HCT116 (cell line): Measurements from ENCODE around the gene DIO3. TPM values are rescaled to one million over a fixed set of nuclear protein-coding genes. Genes with fewer than 3 reads are reported as not detected.

Source experiments
- ATAC-seq: fragments of 200-7000 bp; cut with Tn5 transposase; 2 replicates; pipeline ENCODE4 v1.9.1; 2020; ENCODE audit warnings: mild to moderate bottlenecking, moderate library complexity
- BruUV-seq: library from RNA; stranded (reverse); fragments of 400-500 nt; replicated peaks from 2 replicates; lab custom pipeline; 2021; lab: Mats Ljungman, UMichigan
- CTCF ChIA-PET: fragments of 300-600 bp; sonication (Branson Sonifier 250); formaldehyde crosslinking; loops from one replicate; lab custom pipeline; 2021; ENCODE audit warnings: antibody characterized with exemption; lab: Charles Lee
- POLR2A ChIA-PET: fragments of 300-600, 350-600 bp; sonication (Branson Sonifier 250); formaldehyde crosslinking; loops from one replicate; lab custom pipeline; 2021; ENCODE audit warnings: antibody characterized with exemption; lab: Charles Lee
- RAD21 ChIA-PET, 2 experiments: fragments of 300-600 bp; sonication (Branson Sonifier 250); formaldehyde crosslinking; loops; one replicate each; lab custom pipeline; 2023; ENCODE audit warnings: low total read pairs in 2 of 2; ENCODE audit not compliant: uncharacterized antibody in 2 of 2, unreplicated experiment in 2 of 2, low non-redundant PET in 1 of 2; lab: Charles Lee
- DNase-seq: peaks from one replicate; pipeline ENCODE4 v3.0.0-alpha.2; 2010; ENCODE audit warnings: low read depth, low spot score
- H2AFZ ChIP-seq: fragments of 200-600 bp; shearing (Covaris generic), sonication (generic); 2 replicates; pipeline ENCODE4 v1.6.1; 2017; ENCODE audit warnings: low read depth, mixed run types, mixed read lengths, antibody characterized with exemption, low read length; ENCODE audit not compliant: poor library complexity, severe bottlenecking
- H3K27ac ChIP-seq: 2 replicates; pipeline ENCODE4 v1.5.1; 2012; ENCODE audit warnings: low read depth, low read length
- H3K27me3 ChIP-seq: fragments of 200-600 bp; sonication (generic); 2 replicates; pipeline ENCODE4 v1.6.1; 2016; ENCODE audit warnings: mixed run types, low read length, mixed read lengths; ENCODE audit not compliant: insufficient read depth
- H3K36me3 ChIP-seq, 2 experiments: fragments of 200-500 bp in 1 of 2; fragments of 200-600 bp in 1 of 2; sonication (Bioruptor generic) in 1 of 2; sonication (generic) in 1 of 2; 2 replicates each; pipeline versions ENCODE4 v1.5.1 to v1.6.1; 2014 to 2016; ENCODE audit warnings: low read length in 2 of 2, inconsistent platforms in 1 of 2, mixed read lengths in 1 of 2, mixed run types in 1 of 2; ENCODE audit not compliant: insufficient read depth in 2 of 2, control insufficient read depth in 1 of 2
- H3K4me1 ChIP-seq, 2 experiments: fragments of 200-600 bp in 1 of 2; sonication (generic) in 1 of 2; 2 replicates each; pipeline versions ENCODE4 v1.5.1 to v1.6.1; 2012 to 2017; ENCODE audit warnings: low read length in 2 of 2, inconsistent platforms in 1 of 2, mild to moderate bottlenecking in 1 of 2, mixed read lengths in 1 of 2, mixed run types in 1 of 2, moderate library complexity in 1 of 2; ENCODE audit not compliant: insufficient read depth in 2 of 2, control insufficient read depth in 1 of 2
- H3K4me2 ChIP-seq: fragments of 200-600 bp; sonication (generic); 2 replicates; pipeline ENCODE4 v1.6.1; 2017; ENCODE audit warnings: mixed run types, low read length, mixed read lengths
- H3K4me3 ChIP-seq, 2 experiments: fragments of 200-600 bp in 1 of 2; sonication (generic) in 1 of 2; replicated peaks in 1 of 2; 2 replicates each; pipeline ENCODE4 v1.5.1; 2011 to 2016; ENCODE audit warnings: low read length in 2 of 2, control low read depth in 1 of 2, low read depth in 1 of 2, mild to moderate bottlenecking in 1 of 2, mixed read lengths in 1 of 2, mixed run types in 1 of 2
- H3K79me2 ChIP-seq: fragments of 200-600 bp; sonication (generic); 2 replicates; pipeline ENCODE4 v1.6.1; 2017; ENCODE audit warnings: mild to moderate bottlenecking, mixed run types, low read length, moderate library complexity, mixed read lengths; ENCODE audit not compliant: insufficient read depth
- H3K9ac ChIP-seq: fragments of 200-600 bp; sonication (generic); 2 replicates; pipeline ENCODE4 v1.6.1; 2016; ENCODE audit warnings: low read length, mixed read lengths
- H3K9me2 ChIP-seq: fragments of 200-600 bp; sonication (generic), shearing (Covaris generic); 2 replicates; pipeline ENCODE4 v1.6.1; 2017; ENCODE audit warnings: mixed run types, mild to moderate bottlenecking, moderate library complexity; ENCODE audit not compliant: insufficient read depth
- H3K9me3 ChIP-seq, 2 experiments: fragments of 200-500 bp in 1 of 2; fragments of 200-600 bp in 1 of 2; sonication (Bioruptor generic) in 1 of 2; sonication (generic) in 1 of 2; 2 replicates each; pipeline ENCODE4 v1.6.1; 2014 to 2017; ENCODE audit warnings: low read length in 2 of 2, mixed read lengths in 2 of 2, inconsistent platforms in 1 of 2, low read depth in 1 of 2, mild to moderate bottlenecking in 1 of 2, mixed run types in 1 of 2, moderate library complexity in 1 of 2; ENCODE audit not compliant: control insufficient read depth in 1 of 2, insufficient read depth in 1 of 2
- H4K20me1 ChIP-seq: fragments of 200-600 bp; sonication (generic), shearing (Covaris generic); 2 replicates; pipeline ENCODE4 v1.6.1; 2017; ENCODE audit warnings: mixed run types, mild to moderate bottlenecking, moderate library complexity; ENCODE audit not compliant: insufficient read depth
- CBX3 ChIP-seq: IDR thresholded peaks from 2 replicates; pipeline ENCODE4 v1.6.1; 2012; ENCODE audit warnings: low read depth
- CEBPB ChIP-seq: IDR thresholded peaks from 2 replicates; pipeline ENCODE4 v1.6.1; 2012; ENCODE audit warnings: low read depth
- EZH2 ChIP-seq: fragments of 200-600 bp; sonication (generic); IDR thresholded peaks from 2 replicates; pipeline ENCODE4 v1.6.1; 2017; ENCODE audit warnings: antibody characterized with exemption, mixed run types
- FOSL1 ChIP-seq: IDR thresholded peaks from 2 replicates; pipeline ENCODE4 v1.6.1; 2012; ENCODE audit warnings: low read depth
- JUND ChIP-seq: IDR thresholded peaks from 2 replicates; pipeline ENCODE4 v1.6.1; 2012
- POLR2A ChIP-seq: IDR thresholded peaks from 2 replicates; pipeline ENCODE4 v1.7.0; 2011; ENCODE audit warnings: borderline replicate concordance; ENCODE audit not compliant: insufficient read depth, insufficient read length; ENCODE audit errors: extremely low read depth
- RAD21 ChIP-seq: IDR thresholded peaks from 2 replicates; pipeline ENCODE4 v1.6.1; 2012; ENCODE audit warnings: low read depth, mild to moderate bottlenecking
- SP1 ChIP-seq: IDR thresholded peaks from 2 replicates; pipeline ENCODE4 v1.6.1; 2012; ENCODE audit warnings: low read depth
- YY1 ChIP-seq: IDR thresholded peaks from 2 replicates; pipeline ENCODE4 v1.6.1; 2011; ENCODE audit warnings: low read length, low read depth, moderate library complexity, mild to moderate bottlenecking; ENCODE audit not compliant: insufficient replicate concordance; ENCODE audit errors: extremely low read depth
- ZFX ChIP-seq: fragments of 450-650 bp; IDR thresholded peaks from 2 replicates; pipeline ENCODE4 v1.6.1; 2017
- ZNF274 ChIP-seq: fragments of 200-500 bp; sonication (Bioruptor generic); IDR thresholded peaks from 2 replicates; pipeline ENCODE4 v1.6.1; 2014; ENCODE audit warnings: mild to moderate bottlenecking, low read depth, low read length, inconsistent platforms
- intact Hi-C: fragments of 100-400 bp; cut with micrococcal nuclease; formaldehyde crosslinking; loops from 2 replicates; pipeline ENCODE4 v1.10.0; 2022
- total RNA-seq: library from RNA; stranded (reverse); gene quantifications from one replicate; pipeline ENCODE4 v1.2.1, GENCODE V29; 2021; ENCODE audit not compliant: unreplicated experiment
- TF ChIP-seq, protein P1 (sequence below): IDR thresholded peaks from 2 replicates; pipeline ENCODE4 v1.6.1; 2012; ENCODE audit warnings: low read depth
- TF ChIP-seq, protein P2 (sequence below): IDR thresholded peaks from 2 replicates; pipeline ENCODE4 v1.6.1; 2011; ENCODE audit warnings: mild to moderate bottlenecking, low read length, moderate library complexity; ENCODE audit not compliant: insufficient replicate concordance; ENCODE audit errors: extremely low read depth
- TF ChIP-seq, protein P3 (sequence below): IDR thresholded peaks from 2 replicates; pipeline ENCODE4 v1.6.1; 2012
- TF ChIP-seq, protein P4 (sequence below), 3 experiments: fragments of 200-600 bp in 1 of 3; sonication (generic) in 1 of 3; IDR thresholded peaks in 2 of 3; conservative IDR thresholded peaks in 1 of 3; 2 replicates each; pipeline ENCODE4 v1.5.1; 2012 to 2017; ENCODE audit warnings: low read depth in 2 of 3, low read length in 2 of 3, antibody characterized with exemption in 1 of 3, borderline replicate concordance in 1 of 3, control low read depth in 1 of 3, mild to moderate bottlenecking in 1 of 3, mixed read lengths in 1 of 3, mixed run types in 1 of 3, moderate library complexity in 1 of 3; ENCODE audit not compliant: insufficient read depth in 1 of 3

Gene DIO3
- total RNA-seq, 1 experiment from 2014 or later, result 0.34 TPM

DNA sequence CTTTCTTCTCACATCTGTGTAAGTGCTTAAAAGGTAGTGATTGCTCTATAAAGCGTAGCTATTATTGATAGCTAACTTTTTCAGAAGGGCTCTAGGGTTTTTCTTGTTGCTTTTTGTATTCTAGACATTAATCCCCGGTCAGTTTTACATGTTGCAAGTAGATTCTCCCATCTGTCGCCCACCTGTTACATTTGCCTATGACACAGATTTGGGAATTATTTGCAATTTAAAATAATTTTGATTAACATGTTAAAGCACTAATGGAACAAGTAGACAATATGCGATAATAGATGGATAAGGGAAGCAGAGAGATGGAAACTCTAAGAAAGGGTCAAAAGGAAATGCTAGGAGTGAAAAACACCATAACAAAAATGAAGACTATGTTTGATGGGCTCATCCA, 44.5 kb downstream of the DIO3 start:
- ATAC-seq, result no peak
- Histone ChIP-seq H3K9me3 (no peaks in the 10 kb centered on the region), H3K9ac (no peak overlapping the region), H3K27me3 (peaks cover 47% of the 10 kb centered on the region), H3K9me2 (no peaks in the 10 kb centered on the region), H3K4me1 (no peaks in the 10 kb centered on the region), H2AFZ (no peak overlapping the region)
- CTCF ChIA-PET, result no interaction called here
- no peak for TF ChIP-seq CEBPB
- TF ChIP-seq, protein P1, sequence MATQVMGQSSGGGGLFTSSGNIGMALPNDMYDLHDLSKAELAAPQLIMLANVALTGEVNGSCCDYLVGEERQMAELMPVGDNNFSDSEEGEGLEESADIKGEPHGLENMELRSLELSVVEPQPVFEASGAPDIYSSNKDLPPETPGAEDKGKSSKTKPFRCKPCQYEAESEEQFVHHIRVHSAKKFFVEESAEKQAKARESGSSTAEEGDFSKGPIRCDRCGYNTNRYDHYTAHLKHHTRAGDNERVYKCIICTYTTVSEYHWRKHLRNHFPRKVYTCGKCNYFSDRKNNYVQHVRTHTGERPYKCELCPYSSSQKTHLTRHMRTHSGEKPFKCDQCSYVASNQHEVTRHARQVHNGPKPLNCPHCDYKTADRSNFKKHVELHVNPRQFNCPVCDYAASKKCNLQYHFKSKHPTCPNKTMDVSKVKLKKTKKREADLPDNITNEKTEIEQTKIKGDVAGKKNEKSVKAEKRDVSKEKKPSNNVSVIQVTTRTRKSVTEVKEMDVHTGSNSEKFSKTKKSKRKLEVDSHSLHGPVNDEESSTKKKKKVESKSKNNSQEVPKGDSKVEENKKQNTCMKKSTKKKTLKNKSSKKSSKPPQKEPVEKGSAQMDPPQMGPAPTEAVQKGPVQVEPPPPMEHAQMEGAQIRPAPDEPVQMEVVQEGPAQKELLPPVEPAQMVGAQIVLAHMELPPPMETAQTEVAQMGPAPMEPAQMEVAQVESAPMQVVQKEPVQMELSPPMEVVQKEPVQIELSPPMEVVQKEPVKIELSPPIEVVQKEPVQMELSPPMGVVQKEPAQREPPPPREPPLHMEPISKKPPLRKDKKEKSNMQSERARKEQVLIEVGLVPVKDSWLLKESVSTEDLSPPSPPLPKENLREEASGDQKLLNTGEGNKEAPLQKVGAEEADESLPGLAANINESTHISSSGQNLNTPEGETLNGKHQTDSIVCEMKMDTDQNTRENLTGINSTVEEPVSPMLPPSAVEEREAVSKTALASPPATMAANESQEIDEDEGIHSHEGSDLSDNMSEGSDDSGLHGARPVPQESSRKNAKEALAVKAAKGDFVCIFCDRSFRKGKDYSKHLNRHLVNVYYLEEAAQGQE, result no peak
- TF ChIP-seq, protein P2, sequence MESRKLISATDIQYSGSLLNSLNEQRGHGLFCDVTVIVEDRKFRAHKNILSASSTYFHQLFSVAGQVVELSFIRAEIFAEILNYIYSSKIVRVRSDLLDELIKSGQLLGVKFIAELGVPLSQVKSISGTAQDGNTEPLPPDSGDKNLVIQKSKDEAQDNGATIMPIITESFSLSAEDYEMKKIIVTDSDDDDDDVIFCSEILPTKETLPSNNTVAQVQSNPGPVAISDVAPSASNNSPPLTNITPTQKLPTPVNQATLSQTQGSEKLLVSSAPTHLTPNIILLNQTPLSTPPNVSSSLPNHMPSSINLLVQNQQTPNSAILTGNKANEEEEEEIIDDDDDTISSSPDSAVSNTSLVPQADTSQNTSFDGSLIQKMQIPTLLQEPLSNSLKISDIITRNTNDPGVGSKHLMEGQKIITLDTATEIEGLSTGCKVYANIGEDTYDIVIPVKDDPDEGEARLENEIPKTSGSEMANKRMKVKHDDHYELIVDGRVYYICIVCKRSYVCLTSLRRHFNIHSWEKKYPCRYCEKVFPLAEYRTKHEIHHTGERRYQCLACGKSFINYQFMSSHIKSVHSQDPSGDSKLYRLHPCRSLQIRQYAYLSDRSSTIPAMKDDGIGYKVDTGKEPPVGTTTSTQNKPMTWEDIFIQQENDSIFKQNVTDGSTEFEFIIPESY, result no peak
- no peak for TF ChIP-seq EZH2
- no peak for TF ChIP-seq ZNF274
- no peak for TF ChIP-seq YY1
- no peak for TF ChIP-seq RAD21
- TF ChIP-seq JUND, result no peak
- no peak for TF ChIP-seq ZFX
- no peak for TF ChIP-seq CBX3
- TF ChIP-seq POLR2A, result no peak
- no peak for TF ChIP-seq FOSL1
- TF ChIP-seq, protein P3, sequence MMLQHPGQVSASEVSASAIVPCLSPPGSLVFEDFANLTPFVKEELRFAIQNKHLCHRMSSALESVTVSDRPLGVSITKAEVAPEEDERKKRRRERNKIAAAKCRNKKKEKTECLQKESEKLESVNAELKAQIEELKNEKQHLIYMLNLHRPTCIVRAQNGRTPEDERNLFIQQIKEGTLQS, result no peak
- no peak for TF ChIP-seq SP1
- TF ChIP-seq, protein P4, sequence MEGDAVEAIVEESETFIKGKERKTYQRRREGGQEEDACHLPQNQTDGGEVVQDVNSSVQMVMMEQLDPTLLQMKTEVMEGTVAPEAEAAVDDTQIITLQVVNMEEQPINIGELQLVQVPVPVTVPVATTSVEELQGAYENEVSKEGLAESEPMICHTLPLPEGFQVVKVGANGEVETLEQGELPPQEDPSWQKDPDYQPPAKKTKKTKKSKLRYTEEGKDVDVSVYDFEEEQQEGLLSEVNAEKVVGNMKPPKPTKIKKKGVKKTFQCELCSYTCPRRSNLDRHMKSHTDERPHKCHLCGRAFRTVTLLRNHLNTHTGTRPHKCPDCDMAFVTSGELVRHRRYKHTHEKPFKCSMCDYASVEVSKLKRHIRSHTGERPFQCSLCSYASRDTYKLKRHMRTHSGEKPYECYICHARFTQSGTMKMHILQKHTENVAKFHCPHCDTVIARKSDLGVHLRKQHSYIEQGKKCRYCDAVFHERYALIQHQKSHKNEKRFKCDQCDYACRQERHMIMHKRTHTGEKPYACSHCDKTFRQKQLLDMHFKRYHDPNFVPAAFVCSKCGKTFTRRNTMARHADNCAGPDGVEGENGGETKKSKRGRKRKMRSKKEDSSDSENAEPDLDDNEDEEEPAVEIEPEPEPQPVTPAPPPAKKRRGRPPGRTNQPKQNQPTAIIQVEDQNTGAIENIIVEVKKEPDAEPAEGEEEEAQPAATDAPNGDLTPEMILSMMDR (IDR thresholded peaks at IDR 0.05 in 2 of 3, conservative IDR thresholded peaks at IDR 0.05 in 1 of 3; ENCODE audit: borderline replicate concordance in 1 of 3, insufficient read depth in 1 of 3, low read depth in 2 of 3, low read length in 2 of 3), result no peak
- TF ChIP-seq, all 23 proteins: peak for 0
- Histone ChIP-seq H3K27ac (no peak overlapping the region), H3K36me3 (no peaks in the 10 kb centered on the region), H4K20me1 (no peaks in the 10 kb centered on the region), H3K4me3 (no peak overlapping the region), H3K4me2 (no peak overlapping the region), H3K79me2 (no peaks in the 10 kb centered on the region)
- no peak for DNase-seq
- no TSS peak for BruUV-seq
- RAD21 ChIA-PET, result no interaction called here
- POLR2A ChIA-PET, result no interaction called here
- intact Hi-C loops, result no loop called here
